ENCODE measurements around the gene LNX1.

Gene LNX1

DNA sequence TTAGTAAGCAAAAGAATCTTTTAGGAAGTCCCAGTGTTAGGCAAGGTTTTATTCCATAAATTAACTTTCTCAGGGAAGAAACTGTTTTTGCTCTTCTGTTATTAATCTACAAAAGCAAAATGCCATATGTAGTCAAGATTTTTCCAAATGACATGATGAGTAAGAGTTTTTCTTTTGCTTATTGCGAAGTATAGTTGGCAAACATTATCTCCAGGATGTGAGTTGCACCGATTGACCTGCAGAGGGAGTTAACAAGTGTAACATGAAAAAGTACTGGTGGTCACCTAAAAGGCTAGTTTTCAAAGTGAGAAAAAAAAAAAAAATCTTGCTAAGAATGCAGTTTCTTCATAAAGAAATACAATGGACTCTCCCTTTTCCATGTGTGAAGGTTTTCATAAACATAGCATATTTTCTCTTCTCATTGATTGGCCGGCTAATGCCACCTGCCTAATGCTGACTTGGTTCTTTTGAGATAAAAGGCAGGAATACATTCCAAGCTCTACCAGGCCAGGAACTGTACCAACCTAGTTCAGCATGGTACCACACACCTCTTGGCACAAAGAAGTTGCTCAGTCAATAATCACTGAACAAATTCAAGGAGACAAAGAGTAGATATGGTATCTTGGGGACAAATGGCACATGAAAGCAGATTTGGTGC is 100.2 kb downstream of the LNX1 start:
- H3K36me3 Mint-ChIP-seq (ENCODE audit: low read depth) = no peaks in the 10 kb centered on the region
- H3K27ac Mint-ChIP-seq = no peak overlapping the region
- no peaks in the 10 kb centered on the region for H3K4me1 Mint-ChIP-seq (ENCODE audit: low read depth)
- H3K27me3 Mint-ChIP-seq = peaks cover 29% of the 10 kb centered on the region
- no peak overlapping the region for H3K4me3 Mint-ChIP-seq
- H3K9me3 Mint-ChIP-seq = no peaks in the 10 kb centered on the region

DNA sequence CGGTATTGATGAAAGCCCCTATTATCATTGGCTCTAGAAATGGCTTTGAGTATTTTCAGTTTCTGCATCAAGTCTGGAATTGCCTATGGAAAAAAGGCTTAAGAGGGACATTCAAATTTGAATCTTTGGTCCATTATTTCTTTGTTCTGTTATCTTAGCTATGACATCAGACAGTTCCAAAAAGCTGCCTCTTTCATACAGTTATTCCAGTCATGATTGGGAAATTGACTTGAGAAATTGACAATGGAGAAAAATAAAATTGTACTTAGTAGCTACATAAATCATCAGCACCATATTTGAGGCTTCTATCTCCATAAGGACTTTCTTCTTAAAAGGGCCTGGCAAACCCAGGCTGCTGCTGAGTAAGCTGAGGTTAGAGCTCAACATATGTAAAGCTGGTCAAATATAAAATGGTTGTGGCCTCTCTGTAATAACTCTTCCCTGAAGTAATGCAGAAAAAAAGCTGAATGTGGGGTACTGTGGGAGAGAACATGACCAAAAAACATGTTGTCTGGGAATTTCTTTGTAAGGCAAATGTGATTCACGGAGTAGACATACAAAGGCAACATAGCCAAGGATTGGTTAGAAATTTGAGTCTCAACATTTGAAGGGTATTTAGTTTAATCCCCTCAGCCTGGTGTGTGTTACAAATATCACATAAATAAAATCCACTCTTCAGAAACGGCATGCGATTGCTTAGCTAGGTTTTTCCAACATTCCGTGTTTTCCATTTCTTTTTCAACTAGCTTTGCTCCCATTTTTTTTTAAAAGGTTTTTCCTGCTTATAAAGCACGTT is 100.9 kb downstream of the LNX1 start:
- no peaks in the 10 kb centered on the region for H3K4me1 Mint-ChIP-seq (ENCODE audit: low read depth)
- no peak overlapping the region for H3K4me3 Mint-ChIP-seq
- H3K36me3 Mint-ChIP-seq (ENCODE audit: low read depth) = no peaks in the 10 kb centered on the region
- H3K27me3 Mint-ChIP-seq = peaks cover 32% of the 10 kb centered on the region
- H3K9me3 Mint-ChIP-seq = no peaks in the 10 kb centered on the region
- no peak overlapping the region for H3K27ac Mint-ChIP-seq

DNA sequence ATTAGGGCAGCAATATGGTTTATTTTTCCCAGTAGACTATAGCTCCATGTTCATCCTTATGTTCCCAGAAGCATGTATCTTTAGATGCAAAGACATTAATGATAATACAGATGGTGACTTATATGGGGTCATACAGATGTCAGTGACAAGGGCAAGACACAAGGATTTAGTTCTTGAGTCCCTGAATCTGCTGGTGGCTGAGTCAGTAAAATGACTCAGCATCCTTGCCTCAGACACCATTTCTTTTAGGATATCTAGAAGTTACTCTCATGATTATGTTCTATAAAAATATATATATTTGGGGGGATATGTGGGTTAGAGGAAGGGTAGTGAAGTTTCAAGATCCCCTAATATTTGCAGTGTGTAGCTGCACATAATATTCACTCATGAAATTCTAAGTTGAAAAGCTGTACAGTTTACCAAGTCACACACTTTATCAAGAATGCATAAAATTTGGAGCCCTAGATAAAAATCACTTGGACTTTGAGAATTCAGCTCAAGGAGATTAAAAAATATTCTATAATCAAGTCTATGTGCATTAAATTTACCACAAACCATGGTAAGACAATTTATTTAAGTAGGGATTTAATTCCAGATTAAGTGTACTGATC is 101.9 kb downstream of the LNX1 start:
- H3K4me3 Mint-ChIP-seq = no peak overlapping the region
- peaks cover 39% of the 10 kb centered on the region for H3K27me3 Mint-ChIP-seq
- no peaks in the 10 kb centered on the region for H3K36me3 Mint-ChIP-seq (ENCODE audit: low read depth)
- no peak overlapping the region for H3K27ac Mint-ChIP-seq
- no peaks in the 10 kb centered on the region for H3K4me1 Mint-ChIP-seq (ENCODE audit: low read depth)
- no peaks in the 10 kb centered on the region for H3K9me3 Mint-ChIP-seq

DNA sequence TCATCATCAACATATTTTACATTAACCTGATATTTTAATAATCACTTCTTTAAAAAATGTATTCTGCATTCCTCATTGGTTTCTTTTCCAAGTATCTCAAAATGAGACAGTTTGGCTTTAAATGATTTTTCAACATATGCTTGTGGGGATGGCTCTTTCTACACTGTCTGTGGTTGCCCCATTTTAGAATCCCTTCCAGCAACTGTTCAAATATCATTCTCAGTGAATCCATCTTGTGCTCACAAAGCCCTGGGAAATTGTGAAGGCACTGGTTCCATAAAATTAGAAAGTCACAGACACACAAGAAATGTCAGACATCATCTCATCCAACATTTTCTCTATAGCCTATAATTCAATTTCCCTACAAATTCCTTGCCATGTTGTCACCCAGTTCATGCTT is 103.5 kb downstream of the LNX1 start:
- no peak overlapping the region for H3K4me3 Mint-ChIP-seq
- H3K27me3 Mint-ChIP-seq = peaks cover 44% of the 10 kb centered on the region
- no peaks in the 10 kb centered on the region for H3K9me3 Mint-ChIP-seq
- no peaks in the 10 kb centered on the region for H3K36me3 Mint-ChIP-seq (ENCODE audit: low read depth)
- no peak overlapping the region for H3K27ac Mint-ChIP-seq
- H3K4me1 Mint-ChIP-seq (ENCODE audit: low read depth) = no peaks in the 10 kb centered on the region

DNA sequence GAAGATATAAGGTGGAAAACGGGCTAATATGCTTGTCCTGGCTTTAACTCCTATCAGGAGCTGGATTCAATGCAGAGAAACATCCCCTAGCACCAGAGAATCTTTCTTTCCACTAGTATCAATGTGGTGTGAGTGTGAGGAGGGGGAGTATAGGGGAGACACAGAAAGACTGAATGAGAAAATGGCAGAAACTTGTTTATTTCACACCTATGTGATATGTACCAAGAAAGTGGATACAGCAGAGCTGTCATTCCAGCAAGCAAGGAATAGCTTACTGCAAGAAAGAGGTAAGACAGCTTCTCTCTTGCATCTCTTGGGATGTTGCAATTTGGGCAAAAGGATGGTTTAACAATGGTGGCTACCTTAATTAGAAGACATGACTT is 105.6 kb downstream of the LNX1 start:
- Mint-ChIP-seq H3K27ac (no peak overlapping the region), H3K27me3 (peaks cover 48% of the 10 kb centered on the region), H3K9me3 (no peaks in the 10 kb centered on the region), H3K4me1 (ENCODE audit: low read depth) (no peaks in the 10 kb centered on the region), H3K36me3 (ENCODE audit: low read depth) (no peaks in the 10 kb centered on the region), H3K4me3 (no peak overlapping the region)

DNA sequence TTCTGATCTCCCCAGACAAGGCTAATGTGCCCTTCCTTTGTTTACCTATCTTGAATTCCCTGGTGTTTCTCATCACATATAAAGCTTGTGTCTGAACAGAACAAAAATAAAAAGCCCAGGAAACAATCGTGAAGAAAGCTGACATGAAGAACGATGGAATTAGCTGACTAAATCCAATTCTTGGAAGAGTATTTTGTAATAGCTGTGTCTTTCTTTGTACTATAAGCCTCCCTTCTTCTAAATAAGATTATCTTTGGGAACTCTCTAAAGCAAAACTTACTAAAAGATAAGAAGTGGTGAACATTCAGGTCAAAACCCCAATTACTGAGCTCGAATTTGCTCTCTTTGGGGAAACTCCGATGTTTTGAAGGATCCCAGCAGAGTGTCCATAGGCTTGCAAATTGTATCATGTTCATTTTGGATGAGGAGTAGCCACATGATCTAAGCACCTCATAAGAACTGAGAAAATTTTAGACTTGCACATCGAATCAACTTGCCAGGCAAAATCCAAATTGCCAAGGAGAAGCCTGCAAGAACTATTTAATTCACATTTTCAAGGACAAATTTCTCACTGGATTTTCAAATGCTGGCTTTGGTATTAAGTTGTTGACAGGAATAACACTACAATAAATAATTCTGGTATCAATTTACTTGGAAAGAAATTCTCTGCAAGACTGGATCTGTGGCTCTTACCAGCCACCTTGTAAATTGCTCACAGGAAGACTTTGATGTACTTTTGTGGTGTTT is 106.2 kb downstream of the LNX1 start:
- Mint-ChIP-seq H3K4me1 (ENCODE audit: low read depth) (no peaks in the 10 kb centered on the region), H3K9me3 (no peaks in the 10 kb centered on the region), H3K4me3 (no peak overlapping the region), H3K36me3 (ENCODE audit: low read depth) (no peaks in the 10 kb centered on the region), H3K27me3 (peaks cover 46% of the 10 kb centered on the region), H3K27ac (no peak overlapping the region)

DNA sequence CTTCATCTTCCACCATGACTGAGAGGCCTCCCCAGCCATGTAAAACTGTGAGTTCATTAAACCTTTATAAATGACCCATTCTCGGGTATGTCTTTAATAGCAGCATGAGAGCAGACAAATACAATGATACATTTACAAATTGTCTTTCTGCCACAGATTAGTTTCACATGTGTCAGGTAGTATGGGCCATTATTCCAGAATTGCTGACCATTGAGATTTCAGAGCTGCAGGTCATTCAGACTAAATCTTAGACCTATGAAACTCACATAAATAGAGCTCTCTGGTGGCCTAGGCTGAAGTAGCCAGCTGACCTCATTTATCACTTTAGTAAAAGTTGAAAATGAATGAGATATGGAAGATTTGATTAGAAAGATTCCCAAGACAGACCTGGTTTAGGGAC is 108.0 kb downstream of the LNX1 start:
- no peaks in the 10 kb centered on the region for H3K36me3 Mint-ChIP-seq (ENCODE audit: low read depth)
- H3K4me1 Mint-ChIP-seq (ENCODE audit: low read depth) = no peaks in the 10 kb centered on the region
- peaks cover 40% of the 10 kb centered on the region for H3K27me3 Mint-ChIP-seq
- H3K27ac Mint-ChIP-seq = no peak overlapping the region
- H3K9me3 Mint-ChIP-seq = no peaks in the 10 kb centered on the region
- no peak overlapping the region for H3K4me3 Mint-ChIP-seq

DNA sequence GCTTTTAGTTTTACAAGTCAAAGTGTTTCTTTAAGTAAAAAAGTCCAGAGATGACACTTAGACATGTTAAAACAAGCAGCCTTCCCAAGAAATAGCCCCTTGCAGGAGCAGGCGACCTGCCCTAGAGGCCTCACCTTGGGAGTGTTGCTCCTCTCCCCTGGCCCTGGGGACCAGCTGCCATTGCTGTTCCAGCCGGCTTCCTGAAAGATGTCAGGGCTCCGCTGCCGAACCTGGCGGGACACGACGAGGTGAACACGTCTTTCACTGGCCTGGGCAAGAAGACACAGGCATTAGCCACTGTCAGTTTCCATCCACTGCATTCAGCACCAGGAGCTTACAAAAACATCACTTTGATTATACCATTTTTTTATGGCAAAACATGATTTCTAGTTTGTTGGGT is 109.7 kb downstream of the LNX1 start:
- H3K4me1 Mint-ChIP-seq (ENCODE audit: low read depth) = no peaks in the 10 kb centered on the region
- no peak overlapping the region for H3K4me3 Mint-ChIP-seq
- no peaks in the 10 kb centered on the region for H3K36me3 Mint-ChIP-seq (ENCODE audit: low read depth)
- H3K27me3 Mint-ChIP-seq = peaks cover 33% of the 10 kb centered on the region
- H3K9me3 Mint-ChIP-seq = no peaks in the 10 kb centered on the region
- H3K27ac Mint-ChIP-seq = no peak overlapping the region

DNA sequence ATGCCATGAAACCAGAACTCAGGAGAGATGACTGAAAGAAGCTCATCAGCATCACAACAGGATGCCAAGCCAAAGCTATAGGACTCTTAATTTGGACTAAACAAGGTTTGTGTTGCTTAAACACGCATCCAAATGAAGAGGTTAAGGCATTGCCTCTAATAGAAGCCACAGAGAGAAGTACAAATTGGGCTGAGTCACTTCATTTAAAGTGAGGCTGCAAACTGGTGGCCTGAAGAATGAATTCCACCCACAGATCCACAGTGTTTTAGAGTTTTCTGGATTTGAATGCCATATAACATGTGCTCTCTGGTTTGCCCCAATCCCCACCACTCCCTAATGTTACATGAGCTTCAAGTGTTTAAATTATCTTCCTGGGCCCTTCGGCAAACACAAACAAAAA is 110.4 kb downstream of the LNX1 start:
- no peak overlapping the region for H3K27ac Mint-ChIP-seq
- H3K27me3 Mint-ChIP-seq = peaks cover 33% of the 10 kb centered on the region
- no peaks in the 10 kb centered on the region for H3K36me3 Mint-ChIP-seq (ENCODE audit: low read depth)
- no peaks in the 10 kb centered on the region for H3K9me3 Mint-ChIP-seq
- H3K4me1 Mint-ChIP-seq (ENCODE audit: low read depth) = no peaks in the 10 kb centered on the region
- no peak overlapping the region for H3K4me3 Mint-ChIP-seq

DNA sequence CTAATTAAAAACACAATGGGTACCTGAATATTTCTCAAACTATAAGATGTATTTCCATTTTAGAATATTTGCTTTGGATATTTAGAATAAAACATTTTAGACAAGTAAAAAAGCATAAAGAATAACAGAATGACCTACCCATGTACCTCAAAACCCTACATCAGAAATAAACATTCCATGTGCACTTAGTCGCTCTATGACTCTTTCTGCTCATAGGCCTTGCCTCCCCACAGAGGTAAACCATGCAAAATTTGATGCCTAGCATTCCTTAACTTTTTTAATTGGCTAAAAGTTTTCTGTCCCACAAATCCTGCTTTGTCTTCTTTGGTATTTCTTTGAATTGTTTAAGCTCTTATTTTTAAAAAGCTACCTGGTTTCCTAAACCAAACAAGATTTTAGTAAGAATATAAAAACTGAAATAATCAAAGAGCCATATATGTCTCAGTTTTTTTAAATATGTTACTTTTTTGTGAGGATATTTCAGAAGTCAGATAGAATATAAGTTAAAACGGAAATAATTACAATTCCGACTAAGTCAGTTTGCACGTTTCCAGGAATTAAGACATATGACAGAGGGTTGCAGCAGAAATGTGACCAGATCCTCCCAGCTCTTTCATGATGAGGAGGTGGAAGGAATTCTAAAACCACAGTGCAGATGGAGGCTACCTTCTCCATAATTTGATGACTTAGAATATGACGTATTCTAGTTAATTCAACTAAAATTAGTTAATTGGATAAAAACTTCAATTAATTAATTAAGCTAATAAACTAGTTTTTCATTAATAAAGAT is 111.4 kb downstream of the LNX1 start:
- Mint-ChIP-seq H3K27ac (no peak overlapping the region), H3K4me3 (no peak overlapping the region), H3K27me3 (peaks cover 30% of the 10 kb centered on the region), H3K36me3 (ENCODE audit: low read depth) (no peaks in the 10 kb centered on the region), H3K4me1 (ENCODE audit: low read depth) (no peaks in the 10 kb centered on the region), H3K9me3 (no peaks in the 10 kb centered on the region)

DNA sequence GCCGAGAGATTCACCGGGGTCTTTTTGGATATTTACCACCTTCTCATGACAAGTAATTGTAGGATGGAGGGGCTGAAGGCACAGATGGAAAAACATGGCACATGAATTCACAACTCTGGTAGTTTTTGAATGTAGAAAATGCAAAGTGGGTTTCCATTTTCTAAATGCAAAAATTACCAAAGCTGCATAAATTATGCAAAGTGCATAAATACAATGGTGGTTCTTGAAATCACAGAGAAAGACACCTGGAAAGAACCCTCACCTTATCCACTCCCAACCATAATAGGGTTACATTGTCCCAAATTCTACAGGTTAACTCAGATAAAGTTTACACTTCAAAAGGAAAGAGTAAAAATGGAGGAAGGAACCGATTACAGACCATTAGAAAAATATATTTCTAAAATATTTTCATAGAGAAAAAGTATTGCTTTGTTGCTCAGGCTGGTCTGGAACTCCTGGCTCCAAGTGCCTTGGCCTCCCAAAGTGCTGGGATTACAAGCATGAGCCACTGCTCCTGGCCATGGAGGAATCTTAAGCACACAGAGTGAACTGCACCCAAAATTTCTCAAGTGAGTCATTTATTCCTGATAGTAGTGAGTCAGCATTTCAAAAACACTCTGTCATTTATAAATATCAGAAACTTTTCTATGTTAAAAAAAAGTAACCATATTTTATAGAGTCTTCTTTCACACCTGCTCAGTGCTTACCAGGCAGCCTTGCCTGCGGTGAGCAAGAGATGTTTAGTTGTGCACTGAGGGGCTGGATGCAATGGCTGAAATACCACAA is 112.4 kb downstream of the LNX1 start:
- Mint-ChIP-seq H3K27me3 (peaks cover 21% of the 10 kb centered on the region), H3K4me3 (no peak overlapping the region), H3K9me3 (no peaks in the 10 kb centered on the region), H3K4me1 (ENCODE audit: low read depth) (no peaks in the 10 kb centered on the region), H3K27ac (no peak overlapping the region), H3K36me3 (ENCODE audit: low read depth) (no peaks in the 10 kb centered on the region)

DNA sequence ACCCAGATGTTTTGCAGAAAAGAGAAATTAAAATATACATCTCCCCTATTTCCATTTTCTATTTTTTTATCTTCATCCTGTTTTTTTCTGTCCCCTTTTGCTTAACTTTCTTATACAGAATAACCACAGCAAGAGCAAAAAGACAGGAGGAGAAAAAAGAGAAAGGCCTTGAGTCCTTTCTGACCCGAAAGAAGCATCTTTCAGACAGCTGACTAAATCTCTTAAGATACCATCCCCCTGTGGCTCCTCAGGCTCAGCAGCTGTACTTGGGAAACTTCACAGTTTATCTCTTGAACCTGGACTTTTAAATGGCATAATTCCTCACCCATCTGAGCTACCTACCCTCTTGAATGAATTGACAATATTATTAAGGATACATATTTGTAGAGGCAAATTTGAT is 113.7 kb downstream of the LNX1 start:
- Mint-ChIP-seq H3K4me3 (no peak overlapping the region), H3K27me3 (peaks cover 16% of the 10 kb centered on the region), H3K27ac (no peak overlapping the region)

DNA sequence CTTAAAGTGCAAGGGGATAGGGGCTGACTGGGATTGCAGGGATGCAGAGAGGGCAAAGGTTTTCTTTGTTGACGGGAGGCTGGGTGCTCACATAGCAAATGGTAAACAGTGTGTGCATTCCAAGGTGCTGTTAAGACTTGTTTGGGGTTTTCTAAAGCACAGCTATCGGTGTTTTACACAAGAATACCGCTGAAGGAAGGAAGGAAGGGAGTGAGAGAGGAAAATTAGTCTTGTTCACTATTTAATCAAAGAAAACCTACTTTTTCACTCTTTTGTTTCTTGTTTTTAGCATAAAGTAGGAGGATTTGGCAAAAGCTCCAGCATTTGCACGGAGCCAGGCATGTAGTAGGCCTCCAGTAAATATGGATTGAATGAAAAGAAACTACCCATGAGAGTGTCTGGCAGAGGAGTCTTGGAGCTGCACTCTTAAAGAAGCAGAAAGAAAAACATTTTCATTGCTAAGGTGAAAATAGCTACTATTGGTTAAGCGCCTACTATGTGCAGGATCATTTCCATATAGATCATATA is 114.2 kb downstream of the LNX1 start:
- H3K36me3 Mint-ChIP-seq (ENCODE audit: low read depth) = no peaks in the 10 kb centered on the region
- peaks cover 10% of the 10 kb centered on the region for H3K9me3 Mint-ChIP-seq
- peaks cover 12% of the 10 kb centered on the region for H3K27me3 Mint-ChIP-seq
- no peak overlapping the region for H3K4me3 Mint-ChIP-seq
- no peaks in the 10 kb centered on the region for H3K4me1 Mint-ChIP-seq (ENCODE audit: low read depth)
- no peak overlapping the region for H3K27ac Mint-ChIP-seq

More for the DNA sequence above, 113.7 kb downstream of the LNX1 start:
- Mint-ChIP-seq H3K9me3 (peaks cover 8% of the 10 kb centered on the region), H3K4me1 (ENCODE audit: low read depth) (no peaks in the 10 kb centered on the region), H3K36me3 (ENCODE audit: low read depth) (no peaks in the 10 kb centered on the region)
